ENCODE results near the gene CHEK2.
"Not testable (repeated sequence)": the region's sequence is repeated elsewhere in the genome, so short reads cannot be mapped to it uniquely, and the experiment has no call there.

Gene CHEK2

GRCh38 chr22:28711820-28712777 is 29.5 kb downstream of the CHEK2 start:
- no peaks in the 10 kb centered on the region for H3K9me3 ChIP-seq (ENCODE audit: control insufficient read depth, low read depth, low read length)
- H3K4me3 ChIP-seq (ENCODE audit: low read length): no peak overlapping the region
- H3K27ac ChIP-seq (ENCODE audit: low read length): no peak overlapping the region
- H3K36me3 ChIP-seq (ENCODE audit: control insufficient read depth, low read depth, low read length): peaks cover 36% of the 10 kb centered on the region
- H3K4me1 ChIP-seq (ENCODE audit: control insufficient read depth, low read depth, low read length): no peaks in the 10 kb centered on the region
- H3K27me3 ChIP-seq (ENCODE audit: control insufficient read depth, insufficient read depth, low read length): no peaks in the 10 kb centered on the region
- no peak overlapping the region for H3K9ac ChIP-seq (ENCODE audit: low read length)

- no peaks in the 10 kb centered on the region for H3K9me3 ChIP-seq (ENCODE audit: control insufficient read depth, low read depth, low read length)
- H3K36me3 ChIP-seq (ENCODE audit: control insufficient read depth, low read depth, low read length): peaks cover 36% of the 10 kb centered on the region
- no peak overlapping the region for H3K9ac ChIP-seq (ENCODE audit: low read length)
- no peak overlapping the region for H3K27ac ChIP-seq (ENCODE audit: low read length)
- no peaks in the 10 kb centered on the region for H3K4me1 ChIP-seq (ENCODE audit: control insufficient read depth, low read depth, low read length)
- no peaks in the 10 kb centered on the region for H3K27me3 ChIP-seq (ENCODE audit: control insufficient read depth, insufficient read depth, low read length)
- no peak overlapping the region for H3K4me3 ChIP-seq (ENCODE audit: low read length)
Observed at GRCh38 chr22:28711341-28711740, 30.3 kb downstream of the CHEK2 start.

- H3K9me3 ChIP-seq (ENCODE audit: control insufficient read depth, low read depth, low read length): no peaks in the 10 kb centered on the region
- no peak overlapping the region for H3K27ac ChIP-seq (ENCODE audit: low read length)
- no peak overlapping the region for H3K4me3 ChIP-seq (ENCODE audit: low read length)
- no peaks in the 10 kb centered on the region for H3K27me3 ChIP-seq (ENCODE audit: control insufficient read depth, insufficient read depth, low read length)
- no peak overlapping the region for H3K9ac ChIP-seq (ENCODE audit: low read length)
- H3K36me3 ChIP-seq (ENCODE audit: control insufficient read depth, low read depth, low read length): peaks cover 35% of the 10 kb centered on the region
- H3K4me1 ChIP-seq (ENCODE audit: control insufficient read depth, low read depth, low read length): no peaks in the 10 kb centered on the region
Observed at GRCh38 chr22:28710576-28711191, 30.9 kb downstream of the CHEK2 start.

- Histone ChIP-seq H3K4me1 (ENCODE audit: control insufficient read depth, low read depth, low read length) (no peaks in the 10 kb centered on the region), H3K9ac (ENCODE audit: low read length) (no peak overlapping the region), H3K36me3 (ENCODE audit: control insufficient read depth, low read depth, low read length) (peaks cover 35% of the 10 kb centered on the region), H3K9me3 (ENCODE audit: control insufficient read depth, low read depth, low read length) (no peaks in the 10 kb centered on the region), H3K4me3 (ENCODE audit: low read length) (no peak overlapping the region), H3K27ac (ENCODE audit: low read length) (no peak overlapping the region), H3K27me3 (ENCODE audit: control insufficient read depth, insufficient read depth, low read length) (no peaks in the 10 kb centered on the region)
Observed at GRCh38 chr22:28710107-28710506, 31.5 kb downstream of the CHEK2 start.

- Histone ChIP-seq H3K9me3 (ENCODE audit: control insufficient read depth, low read depth, low read length) (no peaks in the 10 kb centered on the region), H3K36me3 (ENCODE audit: control insufficient read depth, low read depth, low read length) (peaks cover 40% of the 10 kb centered on the region), H3K4me1 (ENCODE audit: control insufficient read depth, low read depth, low read length) (no peaks in the 10 kb centered on the region), H3K4me3 (ENCODE audit: low read length) (no peak overlapping the region), H3K27me3 (ENCODE audit: control insufficient read depth, insufficient read depth, low read length) (no peaks in the 10 kb centered on the region), H3K27ac (ENCODE audit: low read length) (no peak overlapping the region), H3K9ac (ENCODE audit: low read length) (no peak overlapping the region)
Observed at GRCh38 chr22:28706845-28707244, 34.8 kb downstream of the CHEK2 start.

- H3K4me3 ChIP-seq (ENCODE audit: low read length): no peak overlapping the region
- no peaks in the 10 kb centered on the region for H3K4me1 ChIP-seq (ENCODE audit: control insufficient read depth, low read depth, low read length)
- no peak overlapping the region for H3K27ac ChIP-seq (ENCODE audit: low read length)
- no peaks in the 10 kb centered on the region for H3K9me3 ChIP-seq (ENCODE audit: control insufficient read depth, low read depth, low read length)
- peaks cover 22% of the 10 kb centered on the region for H3K36me3 ChIP-seq (ENCODE audit: control insufficient read depth, low read depth, low read length)
- H3K9ac ChIP-seq (ENCODE audit: low read length): no peak overlapping the region
- no peaks in the 10 kb centered on the region for H3K27me3 ChIP-seq (ENCODE audit: control insufficient read depth, insufficient read depth, low read length)
Observed at GRCh38 chr22:28703436-28703835, 38.2 kb downstream of the CHEK2 start.

GRCh38 chr22:28702891-28703290 is 38.7 kb downstream of the CHEK2 start:
- peaks cover 17% of the 10 kb centered on the region for H3K36me3 ChIP-seq (ENCODE audit: control insufficient read depth, low read depth, low read length)

GRCh38 chr22:28693041-28693760 is 48.4 kb downstream of the CHEK2 start:
- H3K9me3 ChIP-seq (ENCODE audit: control insufficient read depth, low read depth, low read length); H3K4me3 ChIP-seq (ENCODE audit: low read length); H3K27ac ChIP-seq (ENCODE audit: low read length); H3K36me3 ChIP-seq (ENCODE audit: control insufficient read depth, low read depth, low read length); H3K27me3 ChIP-seq (ENCODE audit: control insufficient read depth, insufficient read depth, low read length); H3K4me1 ChIP-seq (ENCODE audit: control insufficient read depth, low read depth, low read length); H3K9ac ChIP-seq (ENCODE audit: low read length): not testable (repeated sequence)

More at GRCh38 chr22:28702891-28703290, 38.7 kb downstream of the CHEK2 start:
- Histone ChIP-seq H3K27ac (ENCODE audit: low read length) (no peak overlapping the region), H3K9ac (ENCODE audit: low read length) (no peak overlapping the region), H3K27me3 (ENCODE audit: control insufficient read depth, insufficient read depth, low read length) (no peaks in the 10 kb centered on the region), H3K9me3 (ENCODE audit: control insufficient read depth, low read depth, low read length) (no peaks in the 10 kb centered on the region), H3K4me3 (ENCODE audit: low read length) (no peak overlapping the region), H3K4me1 (ENCODE audit: control insufficient read depth, low read depth, low read length) (no peaks in the 10 kb centered on the region)

GRCh38 chr22:28689796-28690195 is 51.8 kb downstream of the CHEK2 start:
- H3K4me3 ChIP-seq (ENCODE audit: low read length); H3K9me3 ChIP-seq (ENCODE audit: control insufficient read depth, low read depth, low read length); H3K36me3 ChIP-seq (ENCODE audit: control insufficient read depth, low read depth, low read length); H3K27me3 ChIP-seq (ENCODE audit: control insufficient read depth, insufficient read depth, low read length); H3K9ac ChIP-seq (ENCODE audit: low read length); H3K4me1 ChIP-seq (ENCODE audit: control insufficient read depth, low read depth, low read length); H3K27ac ChIP-seq (ENCODE audit: low read length): not testable (repeated sequence)

GRCh38 chr22:28682966-28683365 is 58.7 kb downstream of the CHEK2 start:
- H3K9me3 ChIP-seq (ENCODE audit: control insufficient read depth, low read depth, low read length): not testable (repeated sequence)

GRCh38 chr22:28680813-28681490 is 60.7 kb downstream of the CHEK2 start:
- not testable (repeated sequence) for H3K9ac ChIP-seq (ENCODE audit: low read length); H3K27ac ChIP-seq (ENCODE audit: low read length); H3K36me3 ChIP-seq (ENCODE audit: control insufficient read depth, low read depth, low read length); H3K4me1 ChIP-seq (ENCODE audit: control insufficient read depth, low read depth, low read length); H3K9me3 ChIP-seq (ENCODE audit: control insufficient read depth, low read depth, low read length); H3K4me3 ChIP-seq (ENCODE audit: low read length); H3K27me3 ChIP-seq (ENCODE audit: control insufficient read depth, insufficient read depth, low read length)

More at GRCh38 chr22:28682966-28683365, 58.7 kb downstream of the CHEK2 start:
- H3K9ac ChIP-seq (ENCODE audit: low read length); H3K27me3 ChIP-seq (ENCODE audit: control insufficient read depth, insufficient read depth, low read length); H3K27ac ChIP-seq (ENCODE audit: low read length); H3K4me1 ChIP-seq (ENCODE audit: control insufficient read depth, low read depth, low read length); H3K36me3 ChIP-seq (ENCODE audit: control insufficient read depth, low read depth, low read length); H3K4me3 ChIP-seq (ENCODE audit: low read length): not testable (repeated sequence)

All from iPS-18a (cell line).